ENCODE data around the gene HK1.

GRCh38 chr10:69323622-69324021 lies 45.3 kb downstream of the HK1 start:
- TF ChIP-seq CTCF (IDR thresholded peaks at IDR 0.05; ENCODE audit: borderline replicate concordance, extremely low read depth, low read length, poor library complexity, severe bottlenecking) (no peak), EZH2 (IDR thresholded peaks at IDR 0.05; ENCODE audit: borderline replicate concordance, low read depth, low read length, severe bottlenecking) (no peak)
